SK-N-MC (cell line): Measurements from ENCODE around the gene SLC10A4.

Source experiments
- DNase-seq: peaks from one replicate; pipeline ENCODE4 v3.0.0-alpha.2; 2011; ENCODE audit warnings: low read depth, low spot score
- H3K27ac ChIP-seq: fragments of 200-600 bp; sonication (generic); 2 replicates; pipeline ENCODE4 v1.5.1; 2016; ENCODE audit warnings: mixed run types
- H3K36me3 ChIP-seq: fragments of 200-600 bp; sonication (generic); 2 replicates; pipeline ENCODE4 v1.6.1; 2017; ENCODE audit warnings: antibody characterized with exemption, low read length, mixed read lengths; ENCODE audit not compliant: insufficient read depth
- H3K4me3 ChIP-seq: fragments of 200-600 bp; sonication (generic); 2 replicates; pipeline ENCODE4 v1.5.1; 2016
- H3K9ac ChIP-seq: fragments of 200-600 bp; sonication (generic); 2 replicates; pipeline ENCODE4 v1.8.0; 2017; ENCODE audit warnings: mixed run types, mixed read lengths; ENCODE audit not compliant: insufficient read length
- H3K9me3 ChIP-seq: fragments of 200-600 bp; sonication (generic); 2 replicates; pipeline ENCODE4 v1.6.1; 2017; ENCODE audit warnings: low read depth, mild to moderate bottlenecking, antibody characterized with exemption, low read length, moderate library complexity, mixed read lengths
- EZH2 ChIP-seq: fragments of 200-600 bp; sonication (generic); IDR thresholded peaks from one replicate; pipeline ENCODE4 v1.6.1; 2017; ENCODE audit warnings: antibody characterized with exemption
- FOXP2 ChIP-seq: optimal IDR thresholded peaks from 2 replicates; pipeline ENCODE3; 2011; ENCODE audit warnings: mild to moderate bottlenecking, moderate library complexity; ENCODE audit not compliant: insufficient read depth; ENCODE audit errors: extremely low read length, control extremely low read depth
- POLR2AphosphoS5 ChIP-seq: IDR thresholded peaks from 2 replicates; pipeline ENCODE4 v1.6.1; 2012; ENCODE audit warnings: mild to moderate bottlenecking, low read depth, low read length, borderline replicate concordance

The SLC10A4 gene

DNA sequence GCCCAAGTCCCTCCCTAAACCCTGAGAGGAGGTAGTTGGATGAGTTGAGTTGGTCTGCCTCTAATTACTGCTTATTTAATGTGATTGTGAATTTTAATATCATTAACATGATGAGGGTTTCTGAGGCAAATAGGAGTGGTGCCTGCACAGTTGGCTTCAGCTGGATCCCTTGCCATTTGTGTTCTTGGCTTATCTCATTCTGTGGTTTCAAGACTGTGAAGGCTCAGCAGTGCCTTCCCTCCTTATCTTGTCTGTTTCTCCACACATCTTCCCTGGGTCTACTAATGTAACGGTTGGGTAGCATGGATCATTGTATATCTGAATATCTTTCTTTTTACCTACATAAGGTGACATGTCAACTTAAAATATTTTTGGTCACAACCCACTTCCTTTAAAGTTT, 1.6 kb upstream of the SLC10A4 start:
- TF ChIP-seq EZH2 (no peak), POLR2AphosphoS5 (no peak), FOXP2 (no peak)
- DNase-seq: no peak
- H3K27ac ChIP-seq: no peak overlapping the region

DNA sequence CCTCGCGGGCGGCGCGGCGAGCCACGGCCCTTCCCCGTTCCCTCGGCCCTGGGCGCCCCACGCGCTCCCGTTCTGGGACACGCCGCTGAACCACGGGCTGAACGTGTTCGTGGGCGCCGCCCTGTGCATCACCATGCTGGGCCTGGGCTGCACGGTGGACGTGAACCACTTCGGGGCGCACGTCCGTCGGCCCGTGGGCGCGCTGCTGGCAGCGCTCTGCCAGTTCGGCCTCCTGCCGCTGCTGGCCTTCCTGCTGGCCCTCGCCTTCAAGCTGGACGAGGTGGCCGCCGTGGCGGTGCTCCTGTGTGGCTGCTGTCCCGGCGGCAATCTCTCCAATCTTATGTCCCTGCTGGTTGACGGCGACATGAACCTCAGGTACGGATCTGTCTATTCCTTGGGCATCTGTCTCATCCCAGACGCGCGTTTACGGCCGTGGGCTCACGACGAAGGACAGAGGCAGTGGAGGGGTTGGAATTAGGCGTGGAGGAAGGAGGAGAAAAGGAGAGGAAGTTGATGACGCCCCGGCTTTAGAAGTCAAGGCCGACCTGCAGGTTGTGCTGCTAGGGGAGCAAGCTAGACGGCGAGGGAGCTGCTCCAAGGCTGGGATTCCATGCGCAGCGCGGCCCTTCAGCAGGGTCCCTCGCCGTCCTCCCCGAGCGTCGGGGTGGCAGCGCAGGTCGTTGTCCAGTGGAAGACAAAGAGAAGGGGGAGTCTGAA, 792 bp downstream of the SLC10A4 start:
- no peaks in the 10 kb centered on the region for H3K9me3 ChIP-seq
- H3K9ac ChIP-seq: peak overlapping the region; percentile 30
- DNase-seq: no peak
- peak overlapping the region; percentile 73 for H3K4me3 ChIP-seq
- TF ChIP-seq POLR2AphosphoS5: no peak
- no peak overlapping the region for H3K27ac ChIP-seq
- H3K36me3 ChIP-seq: no peaks in the 10 kb centered on the region

More for the DNA sequence above, 1.6 kb upstream of the SLC10A4 start:
- Histone ChIP-seq H3K9ac (no peak overlapping the region), H3K36me3 (no peaks in the 10 kb centered on the region), H3K4me3 (no peak overlapping the region), H3K9me3 (no peaks in the 10 kb centered on the region)

DNA sequence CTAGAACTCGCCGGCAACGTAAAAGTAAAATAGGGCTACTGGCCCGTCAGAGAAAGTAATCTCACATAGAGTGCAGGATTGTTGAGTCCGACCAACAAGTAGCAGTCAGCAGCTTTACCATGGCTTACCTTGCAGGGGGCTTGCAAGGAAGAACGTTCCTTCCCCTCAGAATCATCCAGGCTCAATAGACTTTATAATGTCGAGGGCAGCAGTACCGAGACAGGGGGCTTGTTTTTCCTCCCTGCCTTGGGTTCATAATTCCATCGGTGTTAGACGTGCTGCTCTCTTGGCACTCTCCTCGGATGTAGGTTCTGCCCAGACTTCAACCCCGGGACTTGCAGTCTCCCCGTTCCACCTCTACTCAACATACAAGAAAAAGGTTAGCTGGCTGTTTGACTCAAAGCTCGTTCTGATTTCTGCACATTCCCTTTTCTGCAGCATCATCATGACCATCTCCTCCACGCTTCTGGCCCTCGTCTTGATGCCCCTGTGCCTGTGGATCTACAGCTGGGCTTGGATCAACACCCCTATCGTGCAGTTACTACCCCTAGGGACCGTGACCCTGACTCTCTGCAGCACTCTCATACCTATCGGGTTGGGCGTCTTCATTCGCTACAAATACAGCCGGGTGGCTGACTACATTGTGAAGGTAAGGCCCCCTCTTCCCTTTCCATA, 1.5 kb downstream of the SLC10A4 start:
- TF ChIP-seq POLR2AphosphoS5: no peak
- no peak for TF ChIP-seq EZH2
- no peak for TF ChIP-seq FOXP2
- no peak for DNase-seq

DNA sequence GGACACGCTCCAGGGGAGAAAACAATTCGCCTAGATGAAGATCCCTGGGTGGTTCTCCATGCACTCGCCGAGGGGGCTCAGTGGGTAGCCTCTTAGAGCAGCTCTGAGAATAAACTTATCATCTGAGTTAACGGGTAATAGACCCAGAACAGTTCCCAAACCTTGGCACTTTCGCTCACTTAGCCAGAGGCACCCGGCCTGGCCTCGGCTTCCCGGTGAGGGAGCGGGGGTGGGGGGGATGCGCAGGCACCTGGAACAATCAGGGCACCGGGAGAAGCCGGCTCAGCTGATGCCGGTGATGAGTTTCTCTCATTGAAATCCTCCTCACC, 6.5 kb downstream of the SLC10A4 start:
- peak overlapping the region; percentile 61 for H3K4me3 ChIP-seq
- H3K27ac ChIP-seq: no peak overlapping the region
- H3K9ac ChIP-seq: no peak overlapping the region
- DNase-seq: no peak
- TF ChIP-seq FOXP2: no peak
- TF ChIP-seq EZH2: no peak
- TF ChIP-seq POLR2AphosphoS5: no peak
- H3K36me3 ChIP-seq: no peaks in the 10 kb centered on the region
- no peaks in the 10 kb centered on the region for H3K9me3 ChIP-seq

More for the DNA sequence above, 1.5 kb downstream of the SLC10A4 start:
- Histone ChIP-seq H3K4me3 (no peak overlapping the region), H3K36me3 (no peaks in the 10 kb centered on the region), H3K9ac (no peak overlapping the region), H3K9me3 (no peaks in the 10 kb centered on the region), H3K27ac (no peak overlapping the region)

DNA sequence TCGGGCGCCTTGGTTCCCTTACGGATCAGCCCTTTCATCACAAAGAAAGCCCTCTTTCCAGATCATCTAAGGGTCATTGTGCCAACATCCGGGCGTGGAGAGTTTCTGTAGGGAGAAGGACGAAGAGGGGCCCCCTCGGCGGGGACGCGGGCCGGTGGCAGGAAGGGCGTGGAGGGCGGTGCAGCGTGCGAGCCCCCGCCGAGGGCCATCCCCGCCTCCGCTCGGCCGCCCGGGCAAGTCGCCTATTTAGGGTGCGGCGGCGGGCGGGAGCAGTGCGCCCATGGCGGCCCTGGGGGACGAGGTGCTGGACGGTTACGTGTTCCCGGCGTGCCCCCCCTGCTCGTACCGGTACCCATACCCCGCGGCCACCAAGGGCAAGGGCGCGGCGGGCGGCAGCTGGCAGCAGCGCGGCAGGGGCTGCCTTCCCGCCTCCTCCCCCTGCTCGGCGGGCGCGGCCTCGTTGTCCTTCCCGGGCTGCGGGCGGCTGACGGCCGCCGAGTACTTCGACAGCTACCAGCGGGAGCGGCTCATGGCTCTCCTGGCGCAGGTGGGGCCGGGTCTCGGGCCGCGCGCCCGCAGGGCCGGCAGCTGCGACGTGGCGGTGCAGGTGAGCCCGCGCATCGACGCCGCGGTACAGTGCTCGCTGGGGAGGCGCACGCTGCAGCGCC, 7.0 kb downstream of the SLC10A4 start, which contains the start of gene ZAR1:
ZAR1 (plus strand) TSS at position 241 of the 668 bp plus-strand sequence; CDS start at position 281, 40 bp downstream.
- H3K36me3 ChIP-seq: no peaks in the 10 kb centered on the region
- no peak within 1 kb of the TSS for H3K27ac ChIP-seq
- no peak within 1 kb of the TSS for H3K9ac ChIP-seq
- TF ChIP-seq POLR2AphosphoS5: no peak
- no peak for TF ChIP-seq FOXP2
- no peak for TF ChIP-seq EZH2
- peak within 1 kb of the TSS; percentile 61 for H3K4me3 ChIP-seq
- no peaks in the 10 kb centered on the region for H3K9me3 ChIP-seq
- no peak for DNase-seq

DNA sequence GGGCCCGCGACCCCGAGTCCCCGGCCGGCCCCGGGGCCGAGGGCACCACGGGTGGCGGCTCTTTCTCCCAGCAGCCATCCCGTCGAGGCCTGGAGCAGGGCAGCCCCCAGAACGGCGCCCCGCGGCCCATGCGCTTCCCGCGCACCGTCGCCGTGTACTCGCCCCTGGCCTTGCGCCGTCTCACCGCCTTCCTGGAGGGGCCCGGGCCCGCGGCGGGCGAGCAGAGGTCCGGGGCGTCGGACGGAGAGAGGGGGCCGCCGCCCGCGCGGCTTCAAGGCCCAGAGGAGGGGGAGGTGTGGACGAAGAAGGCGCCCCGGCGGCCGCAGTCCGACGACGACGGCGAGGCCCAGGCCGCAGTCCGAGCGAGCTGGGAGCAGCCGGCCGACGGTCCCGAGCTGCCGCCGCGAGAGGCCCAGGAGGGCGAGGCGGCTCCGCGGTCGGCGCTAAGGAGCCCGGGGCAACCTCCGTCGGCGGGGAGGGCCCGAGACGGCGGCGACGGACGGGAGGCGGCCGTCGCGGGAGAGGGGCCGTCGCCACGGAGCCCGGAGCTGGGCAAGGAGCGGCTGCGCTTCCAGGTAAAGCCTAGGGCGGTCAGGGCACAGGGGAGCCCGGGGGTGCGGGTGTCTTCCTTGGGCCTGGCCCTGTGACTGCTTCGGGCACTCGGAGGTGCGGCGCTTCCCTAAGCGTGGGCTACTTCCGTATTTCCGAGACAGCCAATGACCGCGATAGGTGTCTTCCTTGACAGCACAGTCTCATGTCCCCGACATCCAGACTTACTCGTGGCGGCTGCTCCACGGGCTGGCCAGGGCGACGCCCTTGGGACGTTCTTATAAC, 7.8 kb downstream of the SLC10A4 start:
- no peaks in the 10 kb centered on the region for H3K9me3 ChIP-seq
- H3K4me3 ChIP-seq: no peak overlapping the region
- TF ChIP-seq FOXP2: no peak
- no peak for TF ChIP-seq POLR2AphosphoS5
- TF ChIP-seq EZH2: no peak
- no peaks in the 10 kb centered on the region for H3K36me3 ChIP-seq
- no peak overlapping the region for H3K9ac ChIP-seq
- no peak for DNase-seq
- H3K27ac ChIP-seq: no peak overlapping the region

DNA sequence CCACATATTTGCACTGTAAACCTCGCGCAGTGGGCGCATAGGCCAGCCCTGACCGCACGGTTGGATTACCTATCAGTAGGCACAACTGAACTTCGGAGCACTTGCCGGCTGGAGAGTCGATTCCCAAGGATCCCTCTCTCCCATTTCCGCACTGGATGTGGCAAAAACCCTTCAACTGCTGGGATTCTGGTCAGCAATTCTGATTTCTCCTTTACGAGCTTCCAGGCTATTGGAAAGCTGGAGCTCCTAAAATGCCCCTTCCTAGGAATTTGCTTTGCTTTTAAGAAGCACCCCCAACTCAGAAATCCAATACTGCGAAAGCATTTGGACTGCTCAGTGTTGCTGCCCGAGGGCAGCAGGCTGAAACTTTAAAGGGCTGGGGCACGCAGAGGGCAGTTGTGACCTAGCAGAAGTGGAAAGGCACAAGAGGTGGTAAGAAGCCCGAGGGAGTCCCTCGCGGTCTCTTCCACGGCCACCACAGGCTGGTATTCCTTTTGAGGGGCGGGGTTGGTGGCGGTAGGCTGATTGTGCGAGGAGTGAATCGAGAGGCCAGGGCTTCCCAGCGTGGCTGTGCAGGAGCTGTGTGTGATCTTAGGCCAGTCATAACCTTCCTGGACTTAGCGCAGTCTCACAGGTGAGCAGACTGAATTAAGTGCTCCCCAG, 8.5 kb downstream of the SLC10A4 start:
- no peak overlapping the region for H3K4me3 ChIP-seq
- TF ChIP-seq POLR2AphosphoS5 (no peak), EZH2 (no peak), FOXP2 (no peak)
- DNase-seq: no peak
- no peaks in the 10 kb centered on the region for H3K36me3 ChIP-seq
- H3K9me3 ChIP-seq: no peaks in the 10 kb centered on the region
- no peak overlapping the region for H3K27ac ChIP-seq
- H3K9ac ChIP-seq: no peak overlapping the region
